SJCRH30 (cell line): ENCODE results near the gene APBB1IP. TPM values are rescaled to one million over a fixed set of nuclear protein-coding genes. Genes with fewer than 3 reads are reported as not detected.
"Not testable (repeated sequence)": the region's sequence is repeated elsewhere in the genome, so short reads cannot be mapped to it uniquely, and the experiment has no call there.

Source experiments
- DNase-seq, 2 experiments: peaks; one replicate each; pipeline ENCODE4 v3.0.0-alpha.2; 2015 to 2020
- H3K27ac ChIP-seq: fragments of 250-450 bp; sonication (Bioruptor Pico); 2 replicates; pipeline ENCODE4 v1.5.1; 2020; ENCODE audit warnings: mild to moderate bottlenecking, moderate library complexity
- H3K27me3 ChIP-seq: fragments of 250-450 bp; sonication (Bioruptor Pico); 2 replicates; pipeline ENCODE4 v1.5.1; 2020; ENCODE audit warnings: mild to moderate bottlenecking, moderate library complexity
- H3K36me3 ChIP-seq: fragments of 250-450 bp; sonication (Bioruptor Pico); 2 replicates; pipeline ENCODE4 v1.5.1; 2020; ENCODE audit warnings: mild to moderate bottlenecking, moderate library complexity
- H3K4me1 ChIP-seq: fragments of 250-450 bp; sonication (Bioruptor Pico); 2 replicates; pipeline ENCODE4 v1.5.1; 2020; ENCODE audit warnings: mild to moderate bottlenecking, moderate library complexity
- H3K4me3 ChIP-seq: fragments of 250-450 bp; sonication (Bioruptor Pico); 2 replicates; pipeline ENCODE4 v1.5.1; 2020; ENCODE audit warnings: mild to moderate bottlenecking, moderate library complexity
- H3K9me3 ChIP-seq: fragments of 250-450 bp; sonication (Bioruptor Pico); replicated peaks from 2 replicates; pipeline ENCODE4 v1.5.1; 2020; ENCODE audit warnings: mild to moderate bottlenecking, moderate library complexity
- total RNA-seq: library from RNA; depleted of rRNA; stranded (reverse); fragments of >200 nt; shearing (Covaris generic); gene quantifications from 2 replicates; pipeline ENCODE4 v1.2.3, GENCODE V29; 2014

Gene APBB1IP
- total RNA-seq, 1 experiment from 2014 or later = not detected

DNA sequence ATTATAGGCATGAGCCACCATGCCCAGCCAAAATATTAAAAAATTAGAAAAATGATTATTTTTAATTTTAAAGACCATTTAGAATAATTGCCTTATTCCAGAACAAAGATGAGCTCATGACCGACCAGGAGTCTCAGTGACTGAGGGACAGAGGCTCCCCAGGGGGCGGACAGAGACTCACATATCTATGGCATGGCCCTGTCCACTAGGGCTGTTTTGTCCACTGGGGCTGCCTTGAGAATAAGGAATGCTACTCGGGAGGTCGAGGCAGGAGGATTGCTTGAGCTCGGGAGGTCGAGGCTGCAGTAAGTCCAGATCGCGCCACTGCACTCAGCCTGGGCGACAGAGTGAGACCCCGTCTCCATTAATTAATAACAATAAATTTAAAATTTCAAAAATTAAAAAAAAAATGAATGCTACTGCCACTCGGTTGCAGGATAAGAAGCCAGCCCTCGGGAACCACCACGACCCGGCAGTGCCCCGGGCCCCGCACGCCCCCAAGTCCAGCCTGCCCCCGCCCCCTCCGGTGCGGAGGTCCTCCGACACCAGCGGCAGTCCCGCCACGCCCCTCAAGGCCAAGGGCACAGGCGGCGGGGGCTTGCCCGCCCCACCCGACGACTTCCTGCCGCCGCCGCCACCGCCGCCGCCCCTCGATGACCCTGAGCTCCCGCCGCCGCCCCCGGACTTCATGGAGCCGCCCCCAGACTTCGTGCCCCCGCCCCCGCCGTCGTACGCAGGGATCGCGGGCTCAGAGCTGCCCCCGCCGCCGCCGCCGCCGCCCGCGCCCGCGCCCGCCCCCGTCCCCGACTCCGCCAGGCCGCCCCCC, 128.6 kb downstream of the APBB1IP start:
- H3K9me3 ChIP-seq = 0 out of 2 replicates have a peak, but pooled peaks cover 2% of the 10 kb centered on the region
- H3K4me3 ChIP-seq = peak overlapping the region; percentile 38
- peaks cover 14% of the 10 kb centered on the region; the same call in 1 of the 2 replicates for H3K27me3 ChIP-seq
- H3K36me3 ChIP-seq = no peaks in the 10 kb centered on the region
- no peaks in the 10 kb centered on the region for H3K4me1 ChIP-seq
- peak; percentile 24 to 27 for DNase-seq
- no peak overlapping the region for H3K27ac ChIP-seq

DNA sequence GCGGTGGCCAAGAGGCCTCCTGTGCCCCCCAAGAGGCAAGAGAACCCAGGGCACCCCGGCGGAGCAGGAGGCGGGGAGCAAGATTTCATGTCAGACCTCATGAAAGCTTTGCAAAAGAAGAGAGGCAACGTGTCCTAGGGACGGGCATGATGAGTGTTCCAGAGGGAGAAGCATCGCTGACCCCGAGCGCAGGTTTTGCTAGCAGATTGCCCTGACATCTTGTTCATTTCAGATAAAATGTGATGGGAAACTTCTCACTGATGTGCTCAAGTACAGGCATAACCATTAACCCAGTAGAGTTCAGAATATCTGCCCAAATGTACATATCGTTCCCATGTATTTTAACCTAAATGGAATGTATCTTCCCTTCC, 129.2 kb downstream of the APBB1IP start:
- no peak overlapping the region for H3K4me3 ChIP-seq

DNA sequence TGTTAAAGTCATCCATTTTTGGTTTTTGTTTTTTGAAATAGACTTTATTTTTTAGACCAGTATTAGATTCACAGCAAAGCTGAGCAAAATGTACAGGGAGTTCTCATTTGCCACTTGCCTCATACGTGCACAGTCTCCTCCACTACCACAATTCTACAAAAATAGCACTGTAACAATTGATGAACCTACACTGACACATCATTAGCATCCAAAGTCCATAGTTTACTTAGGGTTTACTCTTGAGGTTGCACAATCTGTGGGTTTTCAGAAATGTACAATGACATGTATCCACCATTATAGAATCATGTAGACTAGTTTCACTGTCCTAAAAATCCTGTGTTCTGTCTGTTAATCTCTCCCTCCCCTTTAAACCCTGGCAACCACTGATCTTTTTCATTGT, 133.5 kb downstream of the APBB1IP start:
- H3K4me1 ChIP-seq = no peaks in the 10 kb centered on the region
- no peaks in the 10 kb centered on the region for H3K9me3 ChIP-seq
- H3K4me3 ChIP-seq = no peak overlapping the region
- no peak for DNase-seq
- no peaks in the 10 kb centered on the region for H3K36me3 ChIP-seq
- no peak overlapping the region for H3K27ac ChIP-seq
- H3K27me3 ChIP-seq = 0 out of 2 replicates have a peak, but pooled peaks cover 9% of the 10 kb centered on the region

More for the DNA sequence above, 129.2 kb downstream of the APBB1IP start:
- Histone ChIP-seq H3K36me3 (no peaks in the 10 kb centered on the region), H3K4me1 (no peaks in the 10 kb centered on the region), H3K9me3 (0 out of 2 replicates have a peak, but pooled peaks cover 2% of the 10 kb centered on the region), H3K27ac (no peak overlapping the region), H3K27me3 (peaks cover 14% of the 10 kb centered on the region; the same call in 1 of the 2 replicates)
- no peak for DNase-seq

DNA sequence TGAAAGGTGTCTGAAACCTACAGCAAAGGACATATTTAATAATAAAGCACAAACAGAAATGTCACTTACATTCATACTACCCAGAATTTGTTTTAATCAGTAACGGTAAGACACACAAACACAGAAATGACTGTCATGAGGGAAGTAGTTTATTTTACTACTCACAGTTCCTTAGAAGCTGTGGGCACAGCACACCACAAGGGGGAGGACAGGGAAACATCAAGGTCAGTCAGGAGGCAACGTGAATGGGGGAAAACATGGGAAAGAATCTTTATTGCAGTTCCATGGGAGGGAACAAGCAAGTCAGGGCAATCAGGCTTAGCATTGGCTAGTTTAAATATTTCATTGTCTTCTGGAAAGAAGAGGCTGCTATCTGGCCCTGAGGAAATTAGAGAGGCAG, 135.5 kb downstream of the APBB1IP start:
- Histone ChIP-seq H3K4me3 (no peak overlapping the region), H3K27ac (no peak overlapping the region), H3K36me3 (no peaks in the 10 kb centered on the region), H3K4me1 (no peaks in the 10 kb centered on the region), H3K9me3 (no peaks in the 10 kb centered on the region), H3K27me3 (no peaks in the 10 kb centered on the region)
- DNase-seq = no peak

DNA sequence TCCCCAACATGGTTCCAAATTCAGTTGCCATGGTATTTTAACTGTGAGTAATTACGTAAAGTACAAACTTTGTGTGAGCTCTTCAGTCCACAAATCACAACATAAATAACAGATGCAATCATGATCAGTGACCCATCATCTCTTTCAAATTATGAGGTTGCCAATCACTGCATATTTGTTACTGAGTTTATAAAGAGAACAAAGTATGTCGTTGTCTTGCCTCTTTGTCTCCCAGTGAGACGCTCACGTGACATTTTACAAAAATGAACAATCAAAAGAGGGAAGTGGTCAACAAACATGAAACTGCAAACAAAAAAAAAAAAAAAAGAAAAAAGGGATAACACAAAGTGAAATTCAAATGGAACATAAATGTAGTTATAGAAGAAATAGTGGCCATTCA, 136.6 kb downstream of the APBB1IP start:
- Histone ChIP-seq H3K4me3 (no peak overlapping the region), H3K27me3 (no peaks in the 10 kb centered on the region), H3K27ac (no peak overlapping the region), H3K9me3 (no peaks in the 10 kb centered on the region), H3K4me1 (no peaks in the 10 kb centered on the region), H3K36me3 (no peaks in the 10 kb centered on the region)
- no peak for DNase-seq

DNA sequence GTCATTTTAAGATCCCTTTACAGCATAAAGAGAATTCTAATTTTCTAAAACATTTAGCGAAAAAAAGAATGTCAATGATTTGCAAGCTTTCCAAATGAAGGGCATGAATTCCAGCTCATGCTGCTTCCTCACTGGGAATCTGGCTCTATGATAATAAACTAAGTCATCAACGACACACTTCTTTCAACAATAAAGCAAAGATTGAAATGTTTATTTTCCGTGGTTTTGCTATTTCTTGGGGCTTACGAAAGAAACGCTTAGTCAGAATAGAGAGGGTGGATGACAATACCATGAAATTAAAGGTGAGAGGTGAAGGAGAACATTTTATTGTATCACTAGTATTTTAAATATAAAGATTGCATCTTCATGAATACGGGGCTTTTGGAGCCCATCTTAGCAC, 140.2 kb downstream of the APBB1IP start:
- not testable (repeated sequence) for H3K27ac ChIP-seq, H3K4me1 ChIP-seq, DNase-seq

DNA sequence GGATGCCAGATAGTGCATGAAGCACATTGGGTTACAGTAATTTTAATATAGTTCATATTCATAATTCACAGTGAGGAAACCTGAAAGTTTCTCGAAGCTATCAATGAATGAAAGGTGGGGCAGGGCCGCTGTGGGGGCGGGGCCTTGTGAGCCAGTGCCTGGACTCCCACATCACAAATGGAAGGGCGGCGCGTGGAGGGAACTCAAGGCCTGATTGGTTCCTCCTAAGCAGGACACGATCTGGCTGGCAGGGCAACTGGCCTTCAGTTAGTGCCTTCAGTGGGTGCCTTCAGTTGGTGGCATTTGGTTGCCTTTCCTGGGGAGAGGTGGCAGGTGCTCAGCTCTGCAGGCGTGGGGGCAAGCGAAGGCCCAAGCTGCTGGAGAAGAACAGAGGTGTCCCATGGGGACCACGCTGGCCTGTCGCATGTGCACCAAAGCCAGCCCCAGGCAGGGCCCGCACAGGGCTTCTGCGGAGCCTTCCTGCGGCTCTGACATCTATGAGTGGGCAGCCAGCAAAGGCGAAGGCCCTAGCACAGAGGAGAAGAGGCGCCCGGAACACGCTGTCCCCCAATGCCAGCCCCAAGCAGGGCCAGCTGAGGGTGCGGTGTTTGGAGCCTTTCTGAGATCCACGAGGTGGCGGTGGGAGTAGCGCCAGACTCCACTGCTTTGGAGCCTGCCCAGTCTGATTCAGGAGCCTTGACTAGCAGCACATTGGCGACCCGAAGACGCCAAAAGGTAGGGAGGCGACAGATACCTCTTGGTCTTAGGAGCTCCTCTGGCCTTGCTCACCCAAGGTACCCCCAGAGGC, 141.3 kb downstream of the APBB1IP start:
- no peaks in the 10 kb centered on the region; the same call in 1 of the 2 replicates for H3K9me3 ChIP-seq
- H3K36me3 ChIP-seq = no peaks in the 10 kb centered on the region
- H3K27me3 ChIP-seq = peaks cover 10% of the 10 kb centered on the region; the same call in 1 of the 2 replicates
- no peak for DNase-seq
- no peaks in the 10 kb centered on the region for H3K4me1 ChIP-seq
- H3K27ac ChIP-seq = no peak overlapping the region
- no peak overlapping the region for H3K4me3 ChIP-seq

More for the DNA sequence above, 140.2 kb downstream of the APBB1IP start:
- H3K36me3 ChIP-seq, H3K4me3 ChIP-seq, H3K9me3 ChIP-seq: not testable (repeated sequence)
- H3K27me3 ChIP-seq = peaks cover 10% of the 10 kb centered on the region; the same call in 1 of the 2 replicates

DNA sequence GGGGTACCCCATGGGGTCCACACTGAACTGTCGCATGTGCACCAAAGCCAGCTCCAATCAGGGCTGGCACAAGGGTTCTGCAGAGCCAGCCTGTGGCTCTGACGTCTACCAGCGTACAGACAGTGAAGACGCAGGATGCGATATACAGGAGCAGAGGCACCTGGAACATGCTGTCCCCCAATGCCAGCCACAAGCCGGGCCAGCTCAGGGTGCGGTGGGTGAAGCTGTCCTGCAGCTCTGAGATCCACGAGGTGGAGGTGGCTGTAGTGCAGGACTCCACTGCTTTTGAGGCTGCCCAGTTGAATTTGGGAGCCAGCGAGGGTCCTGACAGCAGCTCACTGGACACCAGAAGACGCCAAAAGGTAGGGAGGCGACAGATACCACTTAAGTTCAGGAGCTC, 148.1 kb downstream of the APBB1IP start:
- Histone ChIP-seq H3K27ac (no peak overlapping the region), H3K4me1 (no peaks in the 10 kb centered on the region), H3K9me3 (no peaks in the 10 kb centered on the region; the same call in 1 of the 2 replicates), H3K36me3 (no peaks in the 10 kb centered on the region), H3K4me3 (no peak overlapping the region), H3K27me3 (peaks cover 16% of the 10 kb centered on the region; the same call in 1 of the 2 replicates)
- DNase-seq = no peak

DNA sequence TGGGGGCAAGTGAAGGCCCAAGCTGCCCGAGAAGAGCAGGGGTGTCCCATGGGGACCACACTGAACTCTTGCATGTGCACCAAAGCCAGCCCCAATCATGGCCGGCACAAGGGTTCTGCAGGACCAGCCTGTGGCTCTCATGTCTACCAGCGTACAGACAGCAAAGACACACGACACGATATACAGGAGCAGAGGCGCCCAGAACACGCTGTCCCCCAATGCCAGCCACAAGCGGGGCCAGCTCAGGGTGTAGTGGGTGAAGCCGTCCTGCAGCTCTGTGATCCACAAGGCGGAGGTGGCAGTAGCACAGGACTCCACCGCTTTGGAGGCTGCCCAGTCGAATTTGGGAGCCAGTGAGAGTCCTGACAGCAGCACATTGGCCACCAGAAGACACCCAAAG, 150.5 kb downstream of the APBB1IP start:
- H3K27me3 ChIP-seq = peaks cover 8% of the 10 kb centered on the region; the same call in 1 of the 2 replicates
- H3K27ac ChIP-seq = no peak overlapping the region
- H3K4me1 ChIP-seq = no peaks in the 10 kb centered on the region
- DNase-seq = no peak
- H3K36me3 ChIP-seq = no peaks in the 10 kb centered on the region
- no peaks in the 10 kb centered on the region for H3K9me3 ChIP-seq
- no peak overlapping the region for H3K4me3 ChIP-seq

DNA sequence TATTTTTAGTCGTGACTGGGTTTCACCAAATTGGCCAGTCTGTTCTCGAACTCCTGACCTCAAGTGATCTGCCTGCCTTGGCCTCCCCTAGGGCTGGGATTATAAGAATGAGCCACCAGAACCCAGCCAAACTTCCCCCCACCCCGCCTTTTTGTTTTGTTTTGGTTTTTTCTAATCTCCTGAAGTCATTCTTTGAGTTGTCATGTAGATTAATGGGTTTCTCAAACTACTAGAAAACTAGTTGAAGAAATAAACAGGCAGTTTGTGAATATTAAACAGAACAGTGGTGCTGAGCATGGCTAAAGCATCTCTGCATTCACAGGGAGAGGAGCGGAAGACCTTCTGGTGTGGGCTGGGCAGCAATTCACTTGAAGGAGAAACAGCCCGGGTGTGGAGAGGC, 151.7 kb downstream of the APBB1IP start:
- not testable (repeated sequence) for H3K4me3 ChIP-seq, H3K4me1 ChIP-seq, H3K9me3 ChIP-seq, H3K27me3 ChIP-seq, H3K27ac ChIP-seq, H3K36me3 ChIP-seq, DNase-seq

DNA sequence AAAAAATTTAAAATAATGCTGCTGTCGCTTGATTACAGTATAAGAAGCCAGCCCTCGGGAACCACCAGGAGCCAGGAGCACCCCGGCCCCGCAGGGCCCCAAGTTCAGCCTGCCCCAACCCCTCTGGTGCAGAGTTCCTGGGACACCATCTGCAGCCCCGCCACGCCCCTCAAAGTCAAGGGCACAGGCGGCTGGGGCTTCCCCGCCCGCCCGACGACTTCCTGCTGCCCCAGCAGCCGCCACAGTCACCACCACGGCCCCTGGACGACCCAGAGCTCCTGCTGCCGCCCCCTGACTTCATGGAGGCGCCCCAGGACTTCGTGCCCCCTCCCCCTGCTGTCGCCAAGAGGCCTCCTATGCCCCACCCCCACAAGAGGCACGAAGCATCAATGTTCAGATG, 155.8 kb downstream of the APBB1IP start:
- Histone ChIP-seq H3K36me3 (no peaks in the 10 kb centered on the region), H3K4me1 (no peaks in the 10 kb centered on the region), H3K9me3 (no peaks in the 10 kb centered on the region), H3K4me3 (no peak overlapping the region), H3K27ac (no peak overlapping the region), H3K27me3 (no peaks in the 10 kb centered on the region)
- DNase-seq = no peak

DNA sequence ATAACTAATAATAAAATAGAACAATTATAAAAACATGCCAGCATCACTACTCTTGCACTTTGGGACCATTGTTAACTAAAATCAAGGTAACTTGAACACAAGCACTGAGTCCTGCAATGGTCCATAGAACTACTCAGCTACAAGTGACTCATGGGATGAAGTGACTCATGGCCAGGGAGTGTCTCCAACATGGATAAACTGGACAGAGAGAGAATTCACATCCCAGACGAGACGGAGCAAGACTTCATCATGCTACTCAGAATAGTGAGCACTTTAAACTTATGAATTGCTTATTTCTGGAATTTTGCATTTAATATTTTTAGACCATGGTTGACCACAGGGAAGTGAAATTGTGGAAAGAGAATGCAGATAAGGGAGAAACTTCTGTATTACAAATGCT, 165.1 kb downstream of the APBB1IP start:
- H3K27me3 ChIP-seq, H3K36me3 ChIP-seq, H3K27ac ChIP-seq, H3K4me1 ChIP-seq, DNase-seq, H3K4me3 ChIP-seq, H3K9me3 ChIP-seq: not testable (repeated sequence)

DNA sequence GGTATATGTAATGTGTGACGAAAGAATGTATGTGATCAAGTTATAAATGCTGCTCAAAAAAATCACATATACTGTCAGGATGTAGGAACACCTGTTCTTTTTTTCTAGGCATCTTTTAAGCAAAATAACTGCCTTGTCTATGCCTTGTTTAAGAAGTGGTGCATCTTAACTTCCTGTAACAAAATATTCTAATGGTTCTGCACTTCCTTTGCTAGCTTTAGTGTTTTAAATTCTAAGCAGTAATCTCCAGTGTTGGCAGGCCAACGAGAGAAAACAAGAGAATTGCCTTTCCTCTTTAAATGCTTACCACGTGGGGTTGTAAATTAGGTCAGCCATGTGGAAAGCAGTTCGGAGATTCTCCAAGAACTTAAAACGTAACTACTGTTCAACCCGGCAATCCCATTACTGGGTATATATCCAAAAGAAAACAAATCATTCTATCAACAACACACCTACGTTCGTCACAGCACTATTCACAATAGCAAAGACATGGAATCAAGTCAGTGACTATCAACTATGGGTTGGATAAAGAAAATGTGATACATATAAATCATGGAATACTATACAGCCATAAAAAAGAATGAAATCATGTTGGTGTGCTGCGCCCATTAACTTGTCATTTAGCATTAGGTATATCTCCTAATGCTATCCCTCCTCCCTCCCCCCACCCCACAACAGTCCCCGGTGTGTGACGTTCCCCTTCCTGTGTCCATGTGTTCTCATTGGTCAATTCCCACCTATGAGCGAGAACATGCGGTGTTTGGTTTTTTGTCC, 166.4 kb downstream of the APBB1IP start:
- H3K4me3 ChIP-seq, H3K27ac ChIP-seq, DNase-seq, H3K36me3 ChIP-seq, H3K27me3 ChIP-seq, H3K9me3 ChIP-seq, H3K4me1 ChIP-seq: not testable (repeated sequence)

DNA sequence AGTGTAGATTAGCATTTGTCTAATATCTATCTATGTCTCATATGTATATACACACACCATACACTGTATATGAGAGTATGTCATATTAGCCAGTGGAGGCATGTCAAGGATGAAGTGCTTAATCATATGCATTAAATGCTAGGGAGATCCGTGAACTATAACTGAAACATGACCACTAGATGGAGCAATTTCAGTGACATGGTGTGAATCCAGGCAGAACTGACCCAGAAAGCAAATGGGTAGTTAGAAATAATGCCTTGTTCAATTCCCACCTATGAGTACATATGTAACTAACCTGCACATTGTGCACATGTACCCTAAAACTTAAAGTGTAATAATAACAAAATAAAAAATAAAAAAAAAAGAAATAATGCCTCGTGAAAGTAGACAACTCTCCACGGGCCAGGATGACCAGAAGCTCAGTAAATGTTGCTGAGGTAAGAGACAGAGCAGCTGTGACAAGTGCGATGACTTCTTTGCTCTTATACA, 168.3 kb downstream of the APBB1IP start:
- H3K4me3 ChIP-seq, H3K36me3 ChIP-seq, H3K4me1 ChIP-seq, H3K27ac ChIP-seq, H3K27me3 ChIP-seq, H3K9me3 ChIP-seq: not testable (repeated sequence)
- peak in 1 of 2 experiments; percentile 35 for DNase-seq
